Fibroblast of mammary gland (primary cell): ENCODE results near the gene FRMD6.
"Not testable (repeated sequence)": the region's sequence is repeated elsewhere in the genome, so short reads cannot be mapped to it uniquely, and the experiment has no call there.

Source experiments
- DNase-seq: peaks from one replicate; pipeline ENCODE4 v3.0.0-alpha.2; 2010; ENCODE audit warnings: low read depth
- H3K4me3 ChIP-seq: 2 replicates; pipeline ENCODE4 v1.5.1; 2011; ENCODE audit warnings: low read depth, mild to moderate bottlenecking, low read length, moderate library complexity; ENCODE audit not compliant: control insufficient read depth
- TF ChIP-seq, protein P1 (sequence below): conservative IDR thresholded peaks from 2 replicates; pipeline ENCODE4 v1.5.1; 2011; ENCODE audit warnings: low read depth, low read length, inconsistent platforms; ENCODE audit not compliant: control insufficient read depth, insufficient read depth

The FRMD6 gene

DNA sequence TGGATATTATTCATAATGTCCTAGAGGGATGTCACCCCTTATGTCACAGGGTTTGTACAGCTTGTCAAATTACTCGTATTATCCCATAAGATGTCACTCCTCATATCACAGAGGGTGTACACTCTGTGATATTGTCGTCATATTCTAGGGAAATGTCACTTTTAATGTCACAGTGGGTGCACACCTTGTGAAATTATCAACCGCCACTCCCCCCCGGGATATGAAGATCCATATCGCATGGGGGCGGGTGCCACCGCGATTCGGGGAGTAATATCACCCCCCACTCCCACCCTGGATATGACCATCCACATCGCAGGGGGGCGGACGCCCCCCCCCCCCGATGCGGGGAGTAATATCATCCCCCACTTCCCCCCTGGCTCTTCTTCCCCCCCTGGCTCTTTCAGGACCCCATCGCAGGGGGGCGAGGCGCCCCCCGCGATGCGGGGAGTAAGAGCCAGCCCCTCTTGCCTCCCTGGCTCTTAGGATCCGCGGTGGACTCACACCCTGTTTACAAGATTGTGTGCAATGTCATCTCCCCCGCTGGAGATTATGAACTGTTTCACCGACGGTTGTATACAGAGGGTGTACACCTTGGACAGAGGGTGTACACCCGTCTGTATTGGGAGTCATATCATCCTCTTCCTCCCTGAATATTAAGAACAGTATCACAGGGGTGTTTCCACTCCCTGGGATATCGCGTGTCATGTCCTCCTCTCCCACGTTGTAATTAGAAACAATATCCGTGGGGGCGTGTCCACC, 92.8 kb downstream of the FRMD6 start:
- H3K4me3 ChIP-seq = no peak overlapping the region
- no peak for DNase-seq
- TF ChIP-seq, protein P1, sequence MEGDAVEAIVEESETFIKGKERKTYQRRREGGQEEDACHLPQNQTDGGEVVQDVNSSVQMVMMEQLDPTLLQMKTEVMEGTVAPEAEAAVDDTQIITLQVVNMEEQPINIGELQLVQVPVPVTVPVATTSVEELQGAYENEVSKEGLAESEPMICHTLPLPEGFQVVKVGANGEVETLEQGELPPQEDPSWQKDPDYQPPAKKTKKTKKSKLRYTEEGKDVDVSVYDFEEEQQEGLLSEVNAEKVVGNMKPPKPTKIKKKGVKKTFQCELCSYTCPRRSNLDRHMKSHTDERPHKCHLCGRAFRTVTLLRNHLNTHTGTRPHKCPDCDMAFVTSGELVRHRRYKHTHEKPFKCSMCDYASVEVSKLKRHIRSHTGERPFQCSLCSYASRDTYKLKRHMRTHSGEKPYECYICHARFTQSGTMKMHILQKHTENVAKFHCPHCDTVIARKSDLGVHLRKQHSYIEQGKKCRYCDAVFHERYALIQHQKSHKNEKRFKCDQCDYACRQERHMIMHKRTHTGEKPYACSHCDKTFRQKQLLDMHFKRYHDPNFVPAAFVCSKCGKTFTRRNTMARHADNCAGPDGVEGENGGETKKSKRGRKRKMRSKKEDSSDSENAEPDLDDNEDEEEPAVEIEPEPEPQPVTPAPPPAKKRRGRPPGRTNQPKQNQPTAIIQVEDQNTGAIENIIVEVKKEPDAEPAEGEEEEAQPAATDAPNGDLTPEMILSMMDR = no peak

DNA sequence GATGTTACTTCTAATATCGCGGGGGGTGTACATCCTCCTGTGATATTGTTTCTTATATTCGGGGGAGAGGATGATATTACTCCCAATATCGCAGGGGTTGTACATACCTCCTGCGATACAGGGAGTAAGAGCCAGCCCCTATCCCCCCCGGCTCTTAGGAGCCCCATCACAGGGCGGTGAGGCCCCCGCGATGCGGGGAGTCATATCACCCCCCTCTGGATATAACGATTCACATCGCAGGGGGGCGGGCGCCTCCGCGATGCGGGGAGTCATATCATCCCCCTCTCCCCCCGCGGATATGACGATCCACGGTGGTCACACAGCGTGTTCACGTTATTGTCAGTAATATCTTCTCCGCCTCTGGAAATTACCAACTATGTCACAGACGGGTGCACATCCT, 95.1 kb downstream of the FRMD6 start:
- not testable (repeated sequence) for DNase-seq, H3K4me3 ChIP-seq

DNA sequence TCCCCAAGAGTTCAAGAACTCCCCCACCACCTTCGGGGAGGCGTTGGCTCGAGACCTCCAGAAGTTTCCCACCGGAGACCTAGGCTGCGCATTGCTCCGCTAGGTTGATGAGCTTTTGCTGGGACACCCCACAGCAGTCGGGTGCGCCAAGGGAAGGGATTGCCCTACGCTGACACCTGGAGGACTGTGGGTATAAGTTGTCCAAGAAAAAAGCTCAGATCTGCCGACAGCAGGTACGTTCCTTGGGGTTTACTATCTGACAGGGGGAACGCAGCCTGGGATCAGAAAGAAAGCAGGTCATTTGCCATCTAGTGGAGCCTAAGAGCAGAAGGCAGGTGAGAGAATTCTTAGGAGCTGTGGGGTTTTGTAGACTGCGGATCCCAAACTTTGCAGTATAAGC, 98.8 kb downstream of the FRMD6 start:
- TF ChIP-seq, protein P1 = no peak
- H3K4me3 ChIP-seq = no peak overlapping the region
- DNase-seq = no peak

DNA sequence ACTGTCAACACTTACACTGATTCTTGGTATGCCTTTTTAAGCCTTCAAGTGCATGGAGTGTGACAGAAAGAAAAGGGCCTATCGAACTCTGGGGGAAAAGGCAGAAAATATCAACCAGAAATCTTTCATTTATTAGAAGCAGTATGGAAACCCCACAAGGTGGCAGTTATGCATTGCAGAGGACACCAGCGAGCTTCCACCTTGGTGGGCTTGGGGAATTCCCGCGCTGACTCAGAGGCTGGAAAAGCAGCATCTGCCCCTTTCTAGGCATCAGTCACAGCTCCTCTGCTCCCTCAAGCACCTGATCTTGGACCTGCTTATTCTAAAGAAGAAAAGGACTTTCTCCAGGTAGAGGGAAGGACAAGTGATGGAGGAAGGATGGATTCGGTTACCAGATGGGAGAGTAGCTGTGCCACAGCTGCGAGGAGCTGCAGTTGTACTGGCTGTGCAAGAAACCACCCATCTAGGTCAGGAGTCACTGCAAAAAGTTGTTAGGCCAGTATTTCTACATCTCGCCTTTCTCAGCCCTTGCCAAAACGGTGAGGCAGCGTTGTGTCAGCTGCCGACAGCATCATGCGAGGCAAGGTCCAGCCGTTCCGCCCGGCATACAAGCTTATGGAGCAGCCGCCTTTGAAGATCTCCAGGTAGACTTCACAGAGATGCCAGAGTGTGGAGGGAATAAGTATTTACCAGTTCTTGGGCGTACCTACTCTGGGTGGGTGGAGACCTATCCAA, 100.1 kb downstream of the FRMD6 start:
- H3K4me3 ChIP-seq, DNase-seq: not testable (repeated sequence)

DNA sequence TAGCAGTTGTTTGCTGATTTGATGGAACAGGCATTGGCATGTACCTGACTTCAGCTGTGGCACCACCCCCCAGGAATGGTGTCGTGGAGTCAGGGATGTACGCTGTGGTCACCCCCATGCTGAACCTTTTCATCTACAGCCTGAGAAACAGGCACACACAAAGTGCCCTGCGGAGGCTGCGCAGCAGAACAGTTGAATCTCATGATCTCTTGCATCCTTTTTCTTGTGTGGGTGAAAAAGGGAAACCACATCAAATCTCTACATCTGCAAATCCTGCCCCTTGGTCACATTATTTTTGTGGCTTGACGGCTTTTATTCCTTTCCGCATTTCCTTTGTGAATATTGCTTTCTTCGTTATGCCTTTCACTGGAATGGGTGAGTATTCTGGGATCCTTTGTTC, 106.0 kb downstream of the FRMD6 start:
- not testable (repeated sequence) for H3K4me3 ChIP-seq, DNase-seq

DNA sequence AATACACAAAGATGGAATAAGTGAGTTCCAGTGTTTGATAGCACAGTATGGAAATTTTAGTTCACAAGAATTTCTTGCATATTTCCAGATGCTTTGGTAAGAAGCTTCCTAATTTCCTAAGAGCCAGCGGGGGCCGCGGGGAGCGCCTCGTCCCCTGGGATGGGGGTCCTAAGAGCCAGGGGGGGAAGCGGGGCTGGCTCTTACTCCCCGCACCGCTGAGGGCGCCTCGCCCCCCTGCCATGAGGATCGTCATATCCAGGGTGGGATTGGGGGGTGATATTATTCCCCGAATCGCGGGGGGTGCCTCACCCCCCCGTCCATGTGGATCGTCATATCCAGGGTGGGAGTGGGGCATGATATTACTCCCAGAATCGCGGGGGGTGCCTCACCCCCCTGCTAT, 108.2 kb downstream of the FRMD6 start:
- no peak overlapping the region for H3K4me3 ChIP-seq
- TF ChIP-seq, protein P1 = no peak
- no peak for DNase-seq

DNA sequence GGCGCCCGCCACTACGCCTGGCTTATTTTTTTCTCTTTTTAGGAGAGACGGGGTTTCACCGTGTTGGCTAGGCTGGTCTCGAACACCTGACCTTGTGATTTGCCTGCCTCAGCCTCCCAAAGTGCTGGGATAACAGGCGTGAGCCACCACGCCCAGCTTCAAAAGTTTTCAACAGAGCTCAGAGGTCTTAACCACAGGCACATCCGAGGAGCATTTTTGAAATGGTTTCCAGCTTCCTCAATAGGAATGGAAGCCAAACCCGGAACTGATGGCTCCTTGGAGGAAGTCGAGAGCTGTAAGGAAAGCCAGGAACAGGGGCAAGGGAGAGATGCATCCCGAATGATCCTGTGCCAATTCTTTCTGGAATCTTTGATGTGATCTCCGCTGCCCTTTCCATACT, 114.0 kb downstream of the FRMD6 start:
- DNase-seq, H3K4me3 ChIP-seq: not testable (repeated sequence)

DNA sequence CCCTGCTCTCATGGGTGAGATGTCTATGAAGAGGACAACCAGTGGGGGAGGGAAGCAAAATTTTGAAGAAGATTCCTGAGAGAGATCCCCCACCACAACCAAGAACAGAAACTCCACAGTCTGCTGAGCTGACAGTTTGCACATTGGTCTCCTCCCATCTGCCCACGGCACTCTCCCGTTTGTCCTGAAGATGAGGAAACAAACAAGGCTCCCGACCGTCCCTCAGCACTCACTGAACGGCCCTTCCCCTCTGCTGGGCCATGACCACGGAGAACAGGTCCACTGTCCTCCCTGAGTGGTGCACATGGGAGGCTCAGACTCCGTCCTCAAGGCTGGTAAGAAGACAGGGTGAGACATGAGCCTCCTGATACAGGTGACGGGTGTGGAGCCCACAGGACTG, 114.9 kb downstream of the FRMD6 start:
- not testable (repeated sequence) for H3K4me3 ChIP-seq, DNase-seq

DNA sequence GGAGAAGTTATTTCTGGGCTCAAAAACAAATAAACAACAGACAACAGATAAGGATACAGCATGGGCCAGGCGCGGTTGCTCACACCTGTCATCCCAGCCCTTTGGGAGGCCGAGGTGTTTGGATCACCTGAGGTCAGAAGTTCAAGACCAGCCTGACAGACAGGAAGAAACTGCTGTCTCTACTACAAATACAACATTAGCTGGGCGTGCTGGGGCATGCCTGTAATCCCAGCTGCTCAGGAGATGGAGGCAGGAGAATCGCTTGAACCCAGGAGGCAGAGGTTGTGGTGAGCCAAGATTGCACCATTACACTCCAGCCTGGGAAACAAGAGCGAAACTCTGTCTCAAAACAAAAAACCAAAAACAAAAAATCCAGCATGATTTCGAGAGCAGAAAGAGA, 117.6 kb downstream of the FRMD6 start:
- H3K4me3 ChIP-seq, DNase-seq: not testable (repeated sequence)

DNA sequence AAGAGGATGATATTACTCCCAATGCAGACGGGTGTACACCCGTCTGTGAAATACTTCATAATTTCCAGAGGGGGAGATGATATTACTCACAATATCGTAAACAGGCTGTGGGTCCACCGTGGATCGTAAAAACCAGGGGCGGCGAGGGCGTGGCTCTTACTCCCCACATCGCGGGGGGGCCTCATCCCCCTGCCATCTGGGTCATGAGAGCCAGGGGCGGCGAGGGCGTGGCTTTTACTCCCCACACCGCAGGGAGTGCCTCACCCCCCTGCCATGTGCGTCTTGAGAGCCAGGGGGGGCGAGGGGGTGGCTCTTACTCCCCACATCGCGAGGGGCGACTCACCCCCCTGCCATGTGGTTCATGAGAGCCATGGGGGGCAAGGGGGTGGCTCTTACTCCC, 122.5 kb downstream of the FRMD6 start:
- no peak for DNase-seq
- H3K4me3 ChIP-seq = no peak overlapping the region
- TF ChIP-seq, protein P1 = no peak
